ENCODE data around the gene PARP8.
"Not testable (repeated sequence)": the region's sequence is repeated elsewhere in the genome, so short reads cannot be mapped to it uniquely, and the experiment has no call there.

Gene PARP8

GRCh38 chr5:50768634-50769033 lies 102.2 kb downstream of the PARP8 start:
- no peak for DNase-seq (ENCODE audit: low read depth, low spot score)

- DNase-seq (ENCODE audit: low read depth, low spot score), result no peak
Measured at GRCh38 chr5:50770441-50770840, 104.0 kb downstream of the PARP8 start.

- not testable (repeated sequence) for DNase-seq (ENCODE audit: low read depth, low spot score)
Measured at GRCh38 chr5:50774446-50775175, 108.2 kb downstream of the PARP8 start.

- DNase-seq (ENCODE audit: low read depth, low spot score), result no peak
Measured at GRCh38 chr5:50786073-50786472, 119.6 kb downstream of the PARP8 start.

GRCh38 chr5:50791813-50792212 lies 125.4 kb downstream of the PARP8 start:
- DNase-seq (ENCODE audit: low read depth, low spot score), result no peak

GRCh38 chr5:50792843-50793242 lies 126.4 kb downstream of the PARP8 start:
- no peak for DNase-seq (ENCODE audit: low read depth, low spot score)

GRCh38 chr5:50794812-50795211 lies 128.4 kb downstream of the PARP8 start:
- DNase-seq (ENCODE audit: low read depth, low spot score), result no peak

- DNase-seq (ENCODE audit: low read depth, low spot score), result no peak
Measured at GRCh38 chr5:50798002-50798401, 131.6 kb downstream of the PARP8 start.

- DNase-seq (ENCODE audit: low read depth, low spot score), result no peak
Measured at GRCh38 chr5:50799596-50799995, 133.2 kb downstream of the PARP8 start.

GRCh38 chr5:50800410-50800809 lies 134.0 kb downstream of the PARP8 start:
- DNase-seq (ENCODE audit: low read depth, low spot score), result no peak

- DNase-seq (ENCODE audit: low read depth, low spot score), result no peak
Measured at GRCh38 chr5:50807661-50808060, 141.2 kb downstream of the PARP8 start.

GRCh38 chr5:50808406-50808805 lies 142.0 kb downstream of the PARP8 start:
- DNase-seq (ENCODE audit: low read depth, low spot score), result no peak

- not testable (repeated sequence) for DNase-seq (ENCODE audit: low read depth, low spot score)
Measured at GRCh38 chr5:50811746-50812145, 145.3 kb downstream of the PARP8 start.

GRCh38 chr5:50813691-50814090 lies 147.3 kb downstream of the PARP8 start:
- DNase-seq (ENCODE audit: low read depth, low spot score), result no peak

- DNase-seq (ENCODE audit: low read depth, low spot score), result no peak
Measured at GRCh38 chr5:50814556-50814955, 148.1 kb downstream of the PARP8 start.

- no peak for DNase-seq (ENCODE audit: low read depth, low spot score)
Measured at GRCh38 chr5:50822046-50822445, 155.6 kb downstream of the PARP8 start.

GRCh38 chr5:50822761-50823160 lies 156.3 kb downstream of the PARP8 start:
- no peak for DNase-seq (ENCODE audit: low read depth, low spot score)

- DNase-seq (ENCODE audit: low read depth, low spot score), result no peak
Measured at GRCh38 chr5:50823568-50823967, 157.1 kb downstream of the PARP8 start.

- DNase-seq (ENCODE audit: low read depth, low spot score), result no peak
Measured at GRCh38 chr5:50824109-50824508, 157.7 kb downstream of the PARP8 start.

GRCh38 chr5:50827516-50828247 lies 161.2 kb downstream of the PARP8 start:
- no peak for DNase-seq (ENCODE audit: low read depth, low spot score)

GRCh38 chr5:50829023-50829422 lies 162.6 kb downstream of the PARP8 start:
- DNase-seq (ENCODE audit: low read depth, low spot score), result no peak

- DNase-seq (ENCODE audit: low read depth, low spot score), result no peak
Measured at GRCh38 chr5:50832657-50833284, 166.3 kb downstream of the PARP8 start.

- no peak for DNase-seq (ENCODE audit: low read depth, low spot score)
Measured at GRCh38 chr5:50836356-50836755, 169.9 kb downstream of the PARP8 start.

Data from smooth muscle cell of the brain vasculature (primary cell).